ENCODE results near the gene LPIN3.

The LPIN3 gene

DNA sequence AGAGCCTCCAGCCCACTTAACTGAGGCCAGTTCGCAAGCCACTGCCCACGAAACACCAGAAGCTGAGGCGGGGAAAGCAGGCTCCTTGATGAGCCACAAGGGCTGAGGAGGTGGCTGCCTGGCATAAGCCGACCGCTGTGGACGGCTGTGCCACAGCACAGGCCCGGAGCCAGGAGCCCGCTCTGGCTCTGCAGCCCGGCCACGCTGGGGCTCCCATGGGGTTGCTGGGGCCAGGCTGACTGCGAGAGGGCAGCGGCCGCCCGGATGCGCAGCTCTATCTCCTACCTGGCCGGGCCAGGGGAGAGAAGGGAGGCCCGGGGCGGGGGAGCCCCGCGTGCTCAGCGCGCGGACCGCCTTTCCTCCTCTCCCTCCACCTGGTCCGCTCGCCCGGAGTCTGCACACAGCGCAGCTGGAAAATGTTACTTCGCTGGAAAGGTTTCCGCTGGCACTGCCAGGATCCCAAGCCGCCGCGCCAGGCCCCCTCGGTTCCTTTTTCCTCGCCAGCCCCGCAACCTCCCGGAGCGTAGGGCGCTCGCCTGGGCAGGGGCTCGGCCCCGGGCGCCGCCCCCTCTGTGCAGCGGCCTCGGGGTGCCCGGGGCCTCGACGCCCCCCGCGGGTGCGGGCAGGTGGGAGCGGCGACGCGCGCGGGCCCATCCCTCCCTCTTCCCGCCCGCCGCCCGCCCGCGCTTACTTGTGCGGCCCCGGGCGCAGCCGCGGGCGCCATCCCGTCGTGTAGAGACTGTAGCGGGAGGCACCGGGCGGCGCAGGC, 25.3 kb downstream of the LPIN3 start:
- H3K4me3 ChIP-seq: no peak overlapping the region
- no peak overlapping the region for H3K4me2 ChIP-seq
- no peak for TF ChIP-seq Cebpa-rat (IDR thresholded peaks at IDR 0.05)
- peaks cover 38 to 47% (median 44%) of the 10 kb centered on the region in 11 experiments for H3K27me3 ChIP-seq
- H3K4me1 ChIP-seq: peaks cover 0 to 24% (median 19%) of the 10 kb centered on the region in 10 experiments; a peak in 17 of 20 replicates
- no peak overlapping the region for H3K27ac ChIP-seq
- H3K36me3 ChIP-seq: no peaks in the 10 kb centered on the region
- peaks cover 0 to 33% (median 0%) of the 10 kb centered on the region in 11 experiments; a peak in 5 of 22 replicates for H4K20me1 ChIP-seq
- H3K9me3 ChIP-seq (replicated peaks in 1 of 11): peaks cover 10 to 34% (median 23%) of the 10 kb centered on the region in 11 experiments; a peak in 21 of 22 replicates
- H3K9ac ChIP-seq: no peak overlapping the region

DNA sequence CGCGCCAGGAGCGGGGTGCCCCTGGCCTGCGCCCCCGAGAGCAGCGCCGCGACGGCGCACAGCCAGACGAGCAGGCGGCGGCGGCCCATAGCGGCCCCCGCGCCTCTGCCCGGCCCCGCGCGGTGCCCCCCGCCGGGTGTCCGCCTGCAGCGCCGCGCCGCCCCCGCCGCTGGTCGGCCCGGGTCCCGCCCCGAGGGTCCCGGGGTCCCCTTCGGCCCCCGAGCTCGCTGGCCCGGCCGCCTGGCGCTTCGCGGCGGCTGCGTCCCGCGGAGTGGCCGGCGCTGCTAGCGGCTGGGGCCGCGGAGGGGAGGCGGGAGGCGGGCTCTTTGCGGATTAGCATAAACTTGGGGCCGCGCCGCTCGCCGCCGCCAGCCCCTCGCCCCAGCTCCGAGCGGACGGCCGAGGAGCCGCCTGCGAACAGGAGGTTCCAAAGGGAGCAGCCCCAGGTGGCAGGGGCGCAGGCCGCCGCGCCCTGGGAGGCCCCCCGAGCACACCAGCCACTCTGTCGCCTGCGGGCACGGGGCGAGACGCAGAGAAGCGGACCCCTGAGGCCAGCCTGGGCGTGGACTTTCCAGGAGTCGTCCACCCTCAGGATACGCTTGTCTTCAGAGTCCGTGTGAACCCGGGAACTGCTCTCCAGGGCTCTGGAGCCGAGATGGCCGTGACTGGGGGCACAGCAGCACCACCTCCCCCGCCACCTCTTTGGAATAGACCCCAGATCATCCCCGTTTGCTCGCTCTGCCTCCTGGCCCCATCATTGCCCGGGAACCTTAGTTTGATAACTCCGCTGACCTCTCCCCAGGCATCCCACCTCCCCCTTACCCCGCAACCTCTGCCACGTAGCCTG, 26.1 kb downstream of the LPIN3 start, which contains the start of gene EMILIN3:
EMILIN3 (minus strand) TSS at position 273 of the 847 bp plus-strand sequence; CDS start at position 89, 184 bp downstream.
- H3K4me1 ChIP-seq: peaks cover 0 to 28% (median 22%) of the 10 kb centered on the region in 10 experiments; a peak in 17 of 20 replicates
- no peaks in the 10 kb centered on the region for H3K36me3 ChIP-seq
- no peak within 1 kb of the TSS for H3K4me2 ChIP-seq
- TF ChIP-seq Cebpa-rat (IDR thresholded peaks at IDR 0.05): no peak
- no peak within 1 kb of the TSS for H3K27ac ChIP-seq
- H3K27me3 ChIP-seq: peaks cover 38 to 47% (median 44%) of the 10 kb centered on the region in 11 experiments
- peaks cover 0 to 30% (median 0%) of the 10 kb centered on the region in 11 experiments; a peak in 4 of 22 replicates for H4K20me1 ChIP-seq
- no peak within 1 kb of the TSS for H3K9ac ChIP-seq
- H3K9me3 ChIP-seq (replicated peaks in 1 of 11): peaks cover 17 to 42% (median 30%) of the 10 kb centered on the region in 11 experiments; a peak in 21 of 22 replicates
- H3K4me3 ChIP-seq: no peak within 1 kb of the TSS

DNA sequence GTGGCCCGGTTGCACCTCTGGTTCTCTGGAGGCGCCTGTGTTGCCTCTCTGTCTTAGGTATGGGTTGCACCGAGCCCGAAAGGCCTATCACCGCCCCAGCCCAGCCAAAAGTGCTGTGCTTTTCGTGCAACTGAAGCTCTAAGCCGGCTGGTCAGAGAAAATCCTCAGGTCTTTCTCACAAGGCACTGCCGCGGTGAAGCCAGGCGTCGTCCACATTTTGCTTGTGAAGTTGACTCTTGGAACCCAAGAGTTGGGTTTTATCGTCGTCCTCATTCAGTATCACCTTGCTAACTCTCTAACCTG, 26.7 kb downstream of the LPIN3 start:
- Histone ChIP-seq H3K4me2 (no peak overlapping the region), H3K27ac (no peak overlapping the region), H3K9ac (no peak overlapping the region), H3K27me3 (peaks cover 38 to 47% (median 44%) of the 10 kb centered on the region in 11 experiments), H3K4me1 (peaks cover 0 to 28% (median 22%) of the 10 kb centered on the region in 10 experiments; a peak in 17 of 20 replicates), H3K36me3 (no peaks in the 10 kb centered on the region), H3K9me3 (replicated peaks in 1 of 11) (peaks cover 17 to 48% (median 32%) of the 10 kb centered on the region in 11 experiments; a peak in 21 of 22 replicates), H3K4me3 (no peak overlapping the region), H4K20me1 (peaks cover 0 to 25% (median 0%) of the 10 kb centered on the region in 11 experiments; a peak in 4 of 22 replicates)
- TF ChIP-seq Cebpa-rat (IDR thresholded peaks at IDR 0.05): no peak

DNA sequence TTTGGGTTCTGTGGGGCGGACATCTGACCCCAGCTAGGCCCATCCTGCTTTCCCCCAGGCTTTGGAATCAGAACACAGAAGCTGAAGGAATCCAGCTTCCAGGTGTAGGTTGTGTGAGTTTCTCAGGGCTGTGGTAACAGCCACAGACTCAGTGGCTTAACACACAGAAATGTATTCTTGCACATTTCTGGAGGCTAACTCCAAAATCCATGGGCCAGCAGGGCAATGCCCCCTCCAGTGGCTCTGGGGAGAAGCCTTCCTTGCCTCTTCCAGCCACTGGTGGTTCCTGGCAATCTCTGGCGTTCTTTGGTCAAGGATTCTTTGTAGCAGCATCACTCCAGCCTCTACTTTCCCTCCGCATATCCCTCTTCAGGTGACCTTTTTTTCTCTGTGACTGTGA, 27.3 kb downstream of the LPIN3 start:
- H3K36me3 ChIP-seq: no peaks in the 10 kb centered on the region
- H4K20me1 ChIP-seq: peaks cover 0 to 20% (median 0%) of the 10 kb centered on the region in 11 experiments; a peak in 4 of 22 replicates
- H3K4me1 ChIP-seq: peaks cover 0 to 28% (median 22%) of the 10 kb centered on the region in 10 experiments; a peak in 17 of 20 replicates
- H3K27ac ChIP-seq: no peak overlapping the region
- H3K9me3 ChIP-seq (replicated peaks in 1 of 11): peaks cover 17 to 54% (median 38%) of the 10 kb centered on the region in 11 experiments; a peak in 21 of 22 replicates
- no peak overlapping the region for H3K9ac ChIP-seq
- no peak overlapping the region for H3K4me2 ChIP-seq
- peaks cover 38 to 47% (median 44%) of the 10 kb centered on the region in 11 experiments for H3K27me3 ChIP-seq
- TF ChIP-seq Cebpa-rat (IDR thresholded peaks at IDR 0.05): no peak
- no peak overlapping the region for H3K4me3 ChIP-seq

DNA sequence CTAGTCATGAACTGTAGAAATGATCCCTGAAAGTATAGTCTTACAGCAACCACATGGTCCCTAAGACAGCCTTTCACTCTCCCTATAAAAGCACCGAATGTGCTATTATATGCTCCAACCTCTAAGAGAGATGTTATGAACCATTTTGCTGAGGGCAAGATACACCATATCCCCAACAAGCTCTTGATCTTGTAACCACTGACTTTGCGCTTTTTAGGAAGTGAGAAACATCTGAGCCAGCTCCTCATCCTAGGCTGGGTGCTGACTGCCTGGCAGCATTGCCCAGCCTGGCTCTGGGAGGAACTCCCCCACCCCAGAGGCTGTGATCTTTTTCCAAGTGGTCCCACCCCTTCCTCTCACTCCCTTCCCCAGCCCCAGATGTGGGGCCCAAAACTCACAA, 29.1 kb downstream of the LPIN3 start:
- Histone ChIP-seq H3K27ac (peak overlapping the region in 4 of 11 experiments; percentile 10 to 35 (median 24); a peak in 3 of 22 replicates), H3K36me3 (no peaks in the 10 kb centered on the region), H3K27me3 (peaks cover 33 to 42% (median 36%) of the 10 kb centered on the region in 11 experiments), H4K20me1 (peaks cover 0 to 16% (median 0%) of the 10 kb centered on the region in 11 experiments; a peak in 5 of 22 replicates), H3K4me3 (no peak overlapping the region), H3K4me2 (peak overlapping the region in 10 of 11 experiments; percentile 6 to 68 (median 50); a peak in 17 of 22 replicates), H3K4me1 (peaks cover 0 to 28% (median 22%) of the 10 kb centered on the region in 10 experiments; a peak in 17 of 20 replicates), H3K9me3 (replicated peaks in 1 of 11) (peaks cover 17 to 56% (median 39%) of the 10 kb centered on the region in 11 experiments; a peak in 21 of 22 replicates), H3K9ac (no peak overlapping the region)
- no peak for TF ChIP-seq Cebpa-rat (IDR thresholded peaks at IDR 0.05)

DNA sequence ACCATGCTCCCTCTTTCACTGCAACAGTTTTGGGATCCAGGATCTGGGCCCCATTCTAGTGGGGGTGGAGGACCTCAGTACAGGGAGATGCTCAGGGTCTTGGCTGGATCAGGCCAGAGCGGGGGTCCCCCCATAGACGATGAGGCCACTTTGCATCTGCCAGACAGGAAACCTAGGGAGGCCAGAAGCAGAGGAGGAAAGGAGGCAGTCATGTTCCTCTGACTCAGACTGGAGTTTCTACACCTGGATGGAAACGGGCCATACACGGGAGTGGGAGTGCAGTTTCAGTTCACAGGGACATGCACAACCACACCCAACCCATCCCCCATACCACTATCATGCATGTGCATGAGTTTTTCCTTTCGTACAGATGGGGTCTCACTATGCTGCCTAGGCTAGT, 29.6 kb downstream of the LPIN3 start:
- peaks cover 0 to 28% (median 22%) of the 10 kb centered on the region in 10 experiments; a peak in 17 of 20 replicates for H3K4me1 ChIP-seq
- peak overlapping the region in 2 of 11 experiments; percentile 34 to 35; a peak in 3 of 22 replicates for H3K27ac ChIP-seq
- peak overlapping the region in 10 of 11 experiments; percentile 6 to 68 (median 50); a peak in 16 of 22 replicates for H3K4me2 ChIP-seq
- no peak overlapping the region for H3K9ac ChIP-seq
- peaks cover 0 to 11% (median 0%) of the 10 kb centered on the region in 11 experiments; a peak in 2 of 22 replicates for H4K20me1 ChIP-seq
- no peak for TF ChIP-seq Cebpa-rat (IDR thresholded peaks at IDR 0.05)
- H3K9me3 ChIP-seq (replicated peaks in 1 of 11): peaks cover 17 to 56% (median 39%) of the 10 kb centered on the region in 11 experiments; a peak in 21 of 22 replicates
- H3K4me3 ChIP-seq: no peak overlapping the region
- H3K27me3 ChIP-seq: peaks cover 28 to 37% (median 31%) of the 10 kb centered on the region in 11 experiments
- no peaks in the 10 kb centered on the region for H3K36me3 ChIP-seq

DNA sequence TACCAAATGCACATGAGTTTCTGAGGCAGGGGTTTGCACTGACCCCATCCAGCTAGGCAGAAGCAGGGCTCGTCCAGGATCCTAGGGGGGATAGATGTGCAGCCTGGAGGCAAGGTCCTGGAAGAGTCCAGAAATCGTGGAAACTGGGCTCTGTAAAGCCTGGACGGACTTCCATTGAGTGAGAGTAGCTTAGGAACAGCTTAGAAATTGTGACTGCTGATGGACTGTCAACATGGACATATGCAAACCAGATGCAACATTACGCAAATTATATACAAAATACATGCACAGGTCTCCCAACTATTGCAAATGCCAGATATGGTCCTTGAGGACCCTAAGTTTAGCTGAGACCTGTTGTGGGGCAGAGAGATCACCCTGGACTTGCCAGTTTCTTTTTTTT, 30.8 kb downstream of the LPIN3 start:
- H3K9ac ChIP-seq: no peak overlapping the region
- H3K4me2 ChIP-seq: peak overlapping the region in 2 of 11 experiments; percentile 5 to 60; a peak in 2 of 22 replicates
- H3K9me3 ChIP-seq (replicated peaks in 1 of 11): peaks cover 17 to 49% (median 34%) of the 10 kb centered on the region in 11 experiments; a peak in 21 of 22 replicates
- peaks cover 0 to 3% (median 0%) of the 10 kb centered on the region in 11 experiments; a peak in 2 of 22 replicates for H4K20me1 ChIP-seq
- peaks cover 0 to 28% (median 22%) of the 10 kb centered on the region in 10 experiments; a peak in 17 of 20 replicates for H3K4me1 ChIP-seq
- H3K36me3 ChIP-seq: no peaks in the 10 kb centered on the region
- H3K27ac ChIP-seq: no peak overlapping the region
- H3K27me3 ChIP-seq: peaks cover 16 to 25% (median 19%) of the 10 kb centered on the region in 11 experiments
- H3K4me3 ChIP-seq: no peak overlapping the region
- no peak for TF ChIP-seq Cebpa-rat (IDR thresholded peaks at IDR 0.05)

DNA sequence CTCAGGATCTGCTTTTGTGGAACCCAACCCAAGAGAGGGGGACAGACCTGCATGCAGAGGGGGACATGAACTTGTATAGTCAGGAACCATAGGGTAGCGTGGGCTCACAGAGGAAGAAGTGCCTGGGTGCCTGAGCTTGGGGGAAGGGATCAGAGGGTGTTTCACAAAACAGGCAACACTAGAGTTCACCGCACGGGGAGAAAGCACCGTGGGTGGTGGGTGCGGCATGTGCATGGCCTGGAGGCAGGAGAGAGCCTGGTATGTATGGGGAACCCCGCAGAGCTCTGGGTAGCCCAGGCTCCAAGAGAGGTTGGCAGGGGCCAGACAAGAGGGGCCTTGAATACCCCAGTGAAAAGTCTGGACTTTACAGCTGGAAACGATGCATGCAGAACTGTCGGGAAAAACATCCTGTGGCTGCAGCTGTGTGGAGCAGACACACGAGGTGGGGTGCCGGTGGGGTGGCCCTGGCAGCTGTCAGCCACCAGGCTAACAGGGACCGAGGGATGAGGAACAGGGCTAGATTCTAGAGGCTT, 32.7 kb downstream of the LPIN3 start:
- Histone ChIP-seq H3K27me3 (peaks cover 0 to 6% (median 0%) of the 10 kb centered on the region in 11 experiments; a peak in 1 of 22 replicates), H3K4me3 (no peak overlapping the region), H3K4me2 (no peak overlapping the region), H3K9ac (no peak overlapping the region), H3K9me3 (replicated peaks in 1 of 11) (peaks cover 8 to 32% (median 22%) of the 10 kb centered on the region in 11 experiments; a peak in 21 of 22 replicates), H3K27ac (no peak overlapping the region), H4K20me1 (peaks cover 0 to 3% (median 0%) of the 10 kb centered on the region in 11 experiments; a peak in 1 of 22 replicates), H3K4me1 (peaks cover 0 to 36% (median 23%) of the 10 kb centered on the region in 10 experiments; a peak in 18 of 20 replicates), H3K36me3 (no peaks in the 10 kb centered on the region)
- TF ChIP-seq Cebpa-rat (IDR thresholded peaks at IDR 0.05): no peak

Measured in BLaER1 treated with 17β-estradiol and CSF1 and Interleukin-3, amounts not matched to agents 10 nM and 100 nM (cell line).